Limb (tissue), 2 donors: ENCODE data around the gene POLD2.

Experiments
- DNase-seq, 2 donors: peaks; one replicate each; pipeline ENCODE4 v3.0.0-alpha.2; 2016; ENCODE audit errors: extremely low spot score in 2 of 2

Gene POLD2

DNA sequence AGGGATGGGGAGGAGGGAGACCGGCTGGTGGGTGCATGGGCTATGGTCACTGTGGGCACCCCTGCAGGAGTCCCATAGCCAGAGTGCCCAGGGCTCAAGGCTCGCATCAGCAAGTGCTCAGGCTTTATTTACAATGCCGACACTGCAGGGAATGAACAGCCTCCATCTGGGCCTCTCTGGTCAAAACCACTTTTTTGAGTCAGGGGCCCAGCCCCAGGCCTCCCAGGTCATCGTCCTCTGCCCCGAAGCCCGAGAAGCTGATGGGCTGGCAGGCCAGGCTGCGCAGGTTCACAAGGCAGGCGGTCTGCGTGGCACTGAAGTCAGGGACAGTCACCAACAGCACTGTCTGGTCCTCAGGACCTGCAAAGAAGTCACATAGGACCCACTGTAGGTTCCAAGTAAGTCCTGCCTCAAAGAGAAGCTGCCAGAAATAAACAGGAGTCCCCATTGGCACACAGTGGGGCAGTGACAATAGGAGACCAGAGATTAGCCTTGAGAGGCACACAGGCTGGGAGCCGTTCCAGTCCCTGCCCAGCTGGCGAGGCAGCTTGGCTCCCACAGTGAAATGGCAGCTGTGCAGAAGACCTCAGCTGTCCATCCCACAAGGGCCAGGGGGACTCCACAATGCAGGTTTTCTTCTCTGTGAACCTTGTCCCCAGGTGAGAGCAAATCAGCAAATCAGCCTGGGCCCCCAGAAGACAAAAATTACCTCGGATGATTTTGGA, 8.6 kb downstream of the POLD2 start:
- no peak for DNase-seq

- DNase-seq = no peak
These were observed 9.5 kb downstream of the POLD2 start for GRCh38 chr7:44113764-44114354.

- DNase-seq = no peak
These were observed 10.2 kb downstream of the POLD2 start for GRCh38 chr7:44112997-44113763.

DNA sequence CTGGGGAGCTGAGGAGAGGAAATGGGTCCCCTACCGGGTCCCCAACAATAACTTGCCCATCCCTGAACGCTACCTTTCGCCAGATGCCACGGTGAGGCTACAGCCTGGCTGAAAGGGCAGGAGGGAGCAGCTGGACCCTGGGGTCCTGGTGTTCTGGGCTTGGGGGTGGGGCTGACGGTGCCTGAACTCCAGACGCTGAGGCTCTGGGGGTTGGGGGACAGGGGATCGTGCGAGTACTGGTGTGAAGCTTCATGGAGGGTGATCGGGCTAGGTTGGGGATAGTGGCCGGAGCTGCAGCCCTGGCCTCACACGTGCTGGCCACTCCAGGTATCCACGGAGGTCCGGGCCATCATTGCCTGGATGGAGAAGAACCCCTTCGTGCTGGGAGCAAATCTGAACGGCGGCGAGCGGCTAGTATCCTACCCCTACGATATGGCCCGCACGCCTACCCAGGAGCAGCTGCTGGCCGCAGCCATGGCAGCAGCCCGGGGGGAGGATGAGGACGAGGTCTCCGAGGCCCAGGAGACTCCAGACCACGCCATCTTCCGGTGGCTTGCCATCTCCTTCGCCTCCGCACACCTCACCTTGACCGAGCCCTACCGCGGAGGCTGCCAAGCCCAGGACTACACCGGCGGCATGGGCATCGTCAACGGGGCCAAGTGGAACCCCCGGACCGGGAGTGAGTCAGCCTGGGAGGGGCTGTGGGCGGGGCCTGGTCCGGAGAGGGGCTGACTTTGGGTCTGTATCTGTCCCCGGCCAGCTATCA, 10.9 kb downstream of the POLD2 start:
- DNase-seq = no peak

- no peak for DNase-seq
These were observed 11.6 kb downstream of the POLD2 start for GRCh38 chr7:44111761-44112160.

DNA sequence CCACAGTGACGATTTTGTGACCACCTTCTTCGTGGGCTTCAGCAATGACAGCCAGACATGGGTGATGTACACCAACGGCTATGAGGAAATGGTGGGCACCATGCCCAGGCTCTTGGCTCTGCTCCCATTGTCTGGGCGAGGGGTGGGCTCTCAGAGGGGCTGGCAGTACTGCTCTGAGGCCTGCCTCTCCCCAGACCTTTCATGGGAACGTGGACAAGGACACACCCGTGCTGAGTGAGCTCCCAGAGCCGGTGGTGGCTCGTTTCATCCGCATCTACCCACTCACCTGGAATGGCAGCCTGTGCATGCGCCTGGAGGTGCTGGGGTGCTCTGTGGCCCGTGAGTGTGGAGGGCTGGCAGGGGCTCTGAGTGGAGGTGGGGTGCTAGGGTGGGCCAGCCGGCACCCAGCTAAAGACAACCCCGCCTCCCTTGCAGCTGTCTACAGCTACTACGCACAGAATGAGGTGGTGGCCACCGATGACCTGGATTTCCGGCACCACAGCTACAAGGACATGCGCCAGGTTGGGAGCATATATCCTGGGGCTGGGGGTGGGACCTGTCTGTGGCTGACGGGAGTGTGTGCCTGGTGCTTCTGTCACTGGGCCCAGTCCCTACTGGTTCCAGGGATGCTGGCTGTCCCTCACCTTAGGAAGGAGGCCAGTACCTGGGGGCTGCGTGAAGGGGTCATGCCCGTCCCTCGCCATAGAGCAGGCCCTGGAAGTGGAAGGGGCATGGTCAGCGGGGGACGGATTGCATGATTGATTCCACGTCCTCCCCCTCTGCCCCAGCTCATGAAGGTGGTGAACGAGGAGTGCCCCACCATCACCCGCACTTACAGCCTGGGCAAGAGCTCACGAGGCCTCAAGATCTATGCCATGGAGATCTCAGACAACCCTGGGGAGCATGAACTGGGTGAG, 12.4 kb downstream of the POLD2 start:
- no peak for DNase-seq

DNA sequence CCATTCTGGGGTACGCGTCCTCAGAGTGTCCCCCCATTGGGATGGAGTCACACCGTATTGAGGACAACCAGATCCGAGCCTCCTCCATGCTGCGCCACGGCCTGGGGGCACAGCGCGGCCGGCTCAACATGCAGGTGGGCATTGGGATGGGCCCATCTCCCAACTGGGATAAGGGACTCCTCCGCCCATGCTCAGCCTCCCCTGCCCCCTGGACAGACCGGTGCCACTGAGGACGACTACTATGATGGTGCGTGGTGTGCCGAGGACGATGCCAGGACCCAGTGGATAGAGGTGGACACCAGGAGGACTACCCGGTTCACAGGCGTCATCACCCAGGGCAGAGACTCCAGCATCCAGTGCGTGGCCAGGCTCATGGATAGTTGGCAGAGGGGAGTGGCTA, 13.4 kb downstream of the POLD2 start:
- DNase-seq = no peak

GRCh38 chr7:44108768-44109750, 14.3 kb downstream of the POLD2 start:
- no peak for DNase-seq

DNA sequence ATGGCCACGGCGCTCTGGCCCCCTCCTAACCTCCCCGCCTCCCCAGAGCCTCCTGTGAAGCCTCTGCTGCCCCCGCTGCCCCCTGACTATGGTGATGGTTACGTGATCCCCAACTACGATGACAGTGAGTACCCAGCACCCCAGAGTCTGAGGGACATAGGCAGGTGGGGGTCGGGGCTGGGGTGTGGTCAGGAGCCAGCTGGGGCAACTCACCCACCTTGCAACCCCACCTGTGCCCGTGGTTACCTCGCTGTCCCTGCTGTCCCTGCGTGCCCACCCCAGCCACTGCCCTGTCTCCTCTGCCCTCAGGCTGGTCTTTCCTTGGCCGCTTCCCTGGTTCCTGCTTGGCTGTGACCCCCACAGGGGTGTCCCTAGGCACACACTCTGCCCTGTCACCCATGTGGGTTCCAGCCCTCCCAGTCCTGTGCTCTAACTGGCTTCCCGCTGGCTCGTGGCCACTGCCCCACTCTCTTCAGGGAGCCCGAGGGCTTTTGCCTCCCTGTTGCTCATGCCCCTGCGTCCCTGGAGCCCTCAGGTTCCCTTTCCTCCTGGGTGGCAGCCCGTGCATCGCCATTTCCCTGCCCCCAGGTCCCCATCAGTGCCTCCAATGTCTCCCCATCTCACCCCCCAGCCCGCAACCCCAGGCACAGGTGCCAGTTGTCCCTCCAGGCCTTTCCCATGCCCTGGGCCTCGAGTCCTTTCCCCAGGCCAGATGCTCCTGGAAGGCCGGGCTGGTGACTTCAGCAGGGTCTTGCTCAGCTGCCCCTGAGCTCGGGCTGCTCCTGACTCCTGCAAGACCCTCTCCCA, 15.2 kb downstream of the POLD2 start:
- DNase-seq = no peak

- DNase-seq = no peak
These were observed 16.0 kb downstream of the POLD2 start for GRCh38 chr7:44107116-44107960.

DNA sequence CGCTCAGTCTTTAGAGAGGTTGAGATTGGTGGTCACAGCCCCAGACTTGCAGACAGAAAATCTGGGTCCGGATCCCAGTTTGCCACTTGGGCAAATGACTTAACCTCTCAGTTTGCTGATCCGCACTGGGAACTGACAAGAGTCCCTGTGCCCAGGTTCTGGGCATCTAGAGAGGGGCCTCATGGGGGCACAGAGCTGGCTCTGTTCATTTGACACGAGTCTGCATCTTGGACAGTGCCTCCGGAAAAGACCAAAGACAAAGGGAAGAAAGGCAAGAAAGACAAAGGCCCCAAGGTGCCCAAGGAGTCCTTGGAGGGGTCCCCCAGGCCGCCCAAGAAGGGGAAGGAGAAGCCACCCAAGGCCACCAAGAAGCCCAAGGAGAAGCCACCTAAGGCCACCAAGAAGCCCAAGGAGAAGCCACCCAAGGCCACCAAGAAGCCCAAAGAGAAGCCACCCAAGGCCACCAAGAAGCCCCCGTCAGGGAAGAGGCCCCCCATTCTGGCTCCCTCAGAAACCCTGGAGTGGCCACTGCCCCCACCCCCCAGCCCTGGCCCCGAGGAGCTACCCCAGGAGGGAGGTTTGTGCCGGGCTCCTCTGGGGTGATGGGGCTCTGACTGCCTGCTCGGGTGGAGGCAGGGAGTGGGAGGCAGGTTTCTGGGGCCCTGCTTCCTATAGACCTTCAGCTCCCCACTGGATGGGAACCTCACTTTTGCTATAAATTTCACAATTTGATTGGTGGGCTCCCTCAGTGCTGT, 16.9 kb downstream of the POLD2 start:
- DNase-seq = no peak

DNA sequence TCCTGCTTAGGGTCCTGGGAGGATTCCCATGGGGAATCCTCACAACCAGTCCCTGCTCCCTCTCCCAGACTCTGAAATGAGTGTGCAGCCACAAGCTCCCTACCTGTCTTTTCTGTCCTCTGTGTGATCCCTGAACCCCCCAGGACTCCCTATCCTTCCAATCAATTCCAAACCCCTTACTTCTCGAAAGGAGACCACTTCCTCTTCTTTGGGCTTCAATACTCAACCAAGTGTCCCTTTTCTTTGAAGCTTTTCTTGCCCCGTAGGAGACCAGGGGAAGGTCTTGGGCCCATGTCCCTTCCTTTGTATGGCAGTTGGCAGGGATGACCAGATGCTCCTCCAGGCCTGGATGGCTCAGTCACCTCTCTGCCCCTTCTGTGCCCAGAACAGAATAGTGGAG, 17.5 kb downstream of the POLD2 start:
- DNase-seq = no peak

DNA sequence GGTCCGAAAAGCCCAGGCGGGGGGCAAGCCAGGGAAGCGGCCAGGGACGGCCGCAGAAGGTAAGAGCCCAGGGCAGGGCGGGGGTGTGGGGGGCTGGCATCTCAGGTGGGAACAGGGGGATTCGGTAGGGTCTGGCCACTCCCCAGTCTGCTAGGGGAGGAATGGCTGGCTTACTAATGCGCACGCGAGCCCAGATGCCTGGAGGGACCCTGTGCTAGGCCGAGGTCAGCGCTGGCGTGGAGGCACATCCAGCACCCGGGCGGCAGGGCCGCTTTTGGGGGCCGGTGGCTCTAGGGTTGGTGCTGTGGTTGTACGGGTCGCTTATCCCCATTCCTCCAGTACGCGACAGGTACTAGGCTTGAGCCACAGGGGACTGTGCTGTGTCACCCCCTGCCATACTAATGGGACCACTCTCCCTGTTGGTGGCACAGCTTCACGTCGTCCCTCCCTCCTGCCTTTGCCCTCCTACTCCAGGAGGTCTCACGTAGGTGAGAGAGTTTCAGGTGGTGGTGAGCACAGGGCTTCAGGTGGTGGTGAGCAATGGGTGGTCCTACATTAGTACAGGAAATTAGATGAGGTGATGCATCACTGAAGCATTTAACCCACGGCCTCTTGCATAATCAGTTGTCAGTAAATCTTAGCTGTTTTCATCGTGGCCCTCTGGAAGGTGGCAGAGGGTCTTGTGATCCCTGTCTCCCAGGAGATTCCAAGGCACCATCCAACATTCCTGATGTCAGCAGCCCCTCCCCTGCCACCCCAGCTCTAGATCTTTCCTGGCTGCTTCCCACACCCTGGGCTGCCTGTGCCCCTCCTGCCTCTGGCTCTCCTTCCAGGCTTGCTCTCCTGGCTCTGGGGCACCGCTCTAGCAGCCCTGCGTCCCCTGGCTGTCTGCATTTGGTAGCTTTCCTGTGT, 18.2 kb downstream of the POLD2 start:
- DNase-seq = peak in 1 of 2 donors; percentile 42

DNA sequence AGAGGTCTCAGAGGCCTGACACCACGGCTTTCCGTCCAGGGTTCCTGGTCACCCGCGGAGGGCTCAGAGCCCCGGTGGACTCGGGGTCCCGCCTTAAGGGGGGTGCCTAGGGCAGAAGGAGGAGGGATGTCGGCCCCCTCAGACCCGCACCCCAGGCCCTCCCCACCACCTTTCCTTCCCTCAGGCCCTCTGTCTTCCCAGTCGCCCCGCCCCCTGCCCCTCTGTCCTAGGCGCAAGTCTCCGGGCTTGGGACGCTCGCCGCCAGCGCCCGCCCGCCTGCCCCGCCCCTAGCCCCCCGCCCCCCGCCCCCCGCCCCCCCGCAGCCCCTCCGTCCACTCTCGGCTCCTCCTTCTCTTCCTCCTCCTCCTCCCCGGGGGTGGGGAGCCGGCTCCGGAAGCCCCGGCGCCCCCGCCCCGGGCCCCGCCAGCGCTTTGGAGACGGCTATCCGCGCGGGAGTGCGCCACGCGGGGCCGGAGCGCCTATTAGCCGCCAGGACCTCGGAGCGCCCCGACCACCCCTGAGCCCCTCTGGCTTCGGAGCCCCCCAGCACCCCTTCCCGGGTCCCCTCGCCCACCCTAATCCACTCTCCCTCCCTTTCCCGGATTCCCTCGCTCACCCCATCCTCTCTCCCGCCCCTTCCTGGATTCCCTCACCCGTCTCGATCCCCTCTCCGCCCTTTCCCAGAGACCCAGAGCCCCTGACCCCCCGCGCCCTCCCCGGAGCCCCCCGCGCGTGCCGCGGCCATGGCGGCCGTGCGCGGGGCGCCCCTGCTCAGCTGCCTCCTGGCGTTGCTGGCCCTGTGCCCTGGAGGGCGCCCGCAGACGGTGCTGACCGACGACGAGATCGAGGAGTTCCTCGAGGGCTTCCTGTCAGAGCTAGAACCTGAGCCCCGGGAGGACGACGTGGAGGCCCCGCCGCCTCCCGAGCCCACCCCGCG, 19.2 kb downstream of the POLD2 start, which contains the start of gene AEBP1:
AEBP1 (plus strand) TSS at position 423 of the 937 bp plus-strand sequence; CDS start at position 744, 321 bp downstream.
- DNase-seq = peak; percentile 54 to 80

DNA sequence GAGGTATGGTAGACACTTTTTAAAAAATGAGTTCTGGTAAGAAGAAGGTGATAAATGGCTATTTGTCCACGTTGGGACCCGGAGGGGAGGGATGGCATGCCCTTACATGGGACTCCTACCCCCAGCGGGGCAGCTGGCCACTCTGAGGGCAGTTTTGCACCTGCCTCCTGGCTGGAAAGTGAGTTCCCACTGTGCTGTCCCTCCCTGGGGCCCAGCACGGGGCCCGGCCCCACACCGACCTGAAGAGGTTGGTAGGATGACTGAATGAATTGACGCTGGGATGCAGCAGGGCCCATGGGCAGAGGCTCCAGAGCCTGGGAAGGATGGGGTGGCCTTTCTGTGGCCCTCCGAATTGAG, 19.8 kb downstream of the POLD2 start:
- no peak for DNase-seq
